Activated T-helper 1 cell treated with anti-CD3 and anti-CD28 coated beads, Interleukin-2, amount 50 U/mL, for 16 hours (primary cell): ENCODE data around the gene HENMT1.
A peak's percentile ranks its signal among the peaks of the same experiment; 100 is the strongest.
"Not testable (repeated sequence)": the region's sequence is repeated elsewhere in the genome, so short reads cannot be mapped to it uniquely, and the experiment has no call there.

Experiments used
- DNase-seq, 2 donors: peaks; one replicate each; pipeline ENCODE4 v3.0.0-alpha.2; 2020; ENCODE audit warnings: low read depth in 1 of 2, low spot score in 1 of 2

Gene HENMT1

GRCh38 chr1:108661030-108661609, at the start of gene HENMT1:
Gene HENMT1, minus strand, starts transcription at chr1:108661093. Its CDS starts 1,209 bp downstream, at chr1:108659884.
- DNase-seq, result peak; percentile 43 to 62

- DNase-seq, result peak; percentile 32 to 35
These were observed 48.1 kb upstream of the HENMT1 start for GRCh38 chr1:108708691-108709660.

- no peak for DNase-seq
These were observed 45.8 kb upstream of the HENMT1 start for GRCh38 chr1:108706643-108707042.

- DNase-seq, result no peak
These were observed 43.6 kb upstream of the HENMT1 start for GRCh38 chr1:108704496-108704895.

- no peak for DNase-seq
These were observed 43.0 kb upstream of the HENMT1 start for GRCh38 chr1:108703939-108704338.

- DNase-seq, result not testable (repeated sequence)
These were observed 41.2 kb upstream of the HENMT1 start for GRCh38 chr1:108702109-108702508.

GRCh38 chr1:108701176-108701849, 40.4 kb upstream of the HENMT1 start:
- DNase-seq, result no peak

- no peak for DNase-seq
These were observed 38.8 kb upstream of the HENMT1 start for GRCh38 chr1:108699375-108700332.

GRCh38 chr1:108695535-108695934, 34.6 kb upstream of the HENMT1 start:
- DNase-seq, result no peak

- DNase-seq, result peak; percentile 42 to 58
These were observed 32.1 kb upstream of the HENMT1 start for GRCh38 chr1:108692724-108693655.

- peak; percentile 87 to 88 for DNase-seq
These were observed 31.2 kb upstream of the HENMT1 start, which contains the start of gene PRPF38B for GRCh38 chr1:108691942-108692723. Gene PRPF38B, plus strand, starts transcription at chr1:108692310. Its CDS starts 282 bp downstream, at chr1:108692592.

- DNase-seq, result no peak
These were observed 30.4 kb upstream of the HENMT1 start for GRCh38 chr1:108691128-108691941.

- DNase-seq, result no peak
These were observed 25.9 kb upstream of the HENMT1 start for GRCh38 chr1:108686614-108687313.

- DNase-seq, result no peak
These were observed 24.6 kb upstream of the HENMT1 start for GRCh38 chr1:108685529-108685928.

- not testable (repeated sequence) for DNase-seq
These were observed 20.8 kb upstream of the HENMT1 start for GRCh38 chr1:108681701-108682100.

- DNase-seq, result no peak
These were observed 18.8 kb upstream of the HENMT1 start for GRCh38 chr1:108679586-108680213.

GRCh38 chr1:108678706-108679105, 17.8 kb upstream of the HENMT1 start:
- no peak for DNase-seq
